A673 (cell line): Measurements from ENCODE around the gene ADGRB2. TPM values are rescaled to one million over a fixed set of nuclear protein-coding genes. Genes with fewer than 3 reads are reported as not detected.

Experiments
- BruUV-seq: library from RNA; stranded (reverse); fragments of 400-500 nt; replicated peaks from 2 replicates; lab custom pipeline; 2021; lab: Mats Ljungman, UMichigan
- CTCF ChIA-PET: fragments of 300-600 bp; sonication (Branson Sonifier 250); formaldehyde crosslinking; loops from one replicate; lab custom pipeline; 2022; ENCODE audit warnings: antibody characterized with exemption; lab: Charles Lee
- POLR2A ChIA-PET: fragments of 300-600 bp; sonication (Branson Sonifier 250); formaldehyde crosslinking; loops from one replicate; lab custom pipeline; 2022; ENCODE audit warnings: antibody characterized with exemption; ENCODE audit not compliant: low non-redundant PET; lab: Charles Lee
- DNase-seq: peaks from one replicate; pipeline ENCODE4 v3.0.0-alpha.2; 2015; ENCODE audit warnings: low spot score
- H3K27ac ChIP-seq: fragments of 200-600 bp; sonication (generic); 2 replicates; pipeline ENCODE4 v1.5.1; 2016; ENCODE audit warnings: mixed run types, low read depth, mild to moderate bottlenecking, mixed read lengths, antibody characterized with exemption, low read length; ENCODE audit not compliant: poor library complexity, severe bottlenecking
- H3K27me3 ChIP-seq: fragments of 200-600 bp; sonication (generic); replicated peaks from 2 replicates; pipeline ENCODE4 v1.6.1; 2017; ENCODE audit warnings: mixed run types, low read depth, mild to moderate bottlenecking, mixed read lengths, antibody characterized with exemption, low read length; ENCODE audit not compliant: insufficient read depth, poor library complexity
- H3K36me3 ChIP-seq: fragments of 200-600 bp; sonication (generic); 2 replicates; pipeline ENCODE4 v1.6.1; 2016; ENCODE audit warnings: mixed run types, mild to moderate bottlenecking, mixed read lengths, antibody characterized with exemption, low read length; ENCODE audit not compliant: insufficient read depth, poor library complexity, severe bottlenecking
- H3K4me1 ChIP-seq: fragments of 200-600 bp; sonication (generic); 2 replicates; pipeline ENCODE4 v1.6.1; 2017; ENCODE audit warnings: mixed run types, mild to moderate bottlenecking, mixed read lengths, antibody characterized with exemption, low read length; ENCODE audit not compliant: insufficient read depth, poor library complexity, severe bottlenecking
- H3K4me3 ChIP-seq: fragments of 200-600 bp; sonication (generic); 2 replicates; pipeline ENCODE4 v1.5.1; 2016; ENCODE audit warnings: low read depth, mixed run types, mild to moderate bottlenecking, mixed read lengths, low read length; ENCODE audit not compliant: poor library complexity, severe bottlenecking
- H3K9me3 ChIP-seq: fragments of 200-600 bp; sonication (generic); 2 replicates; pipeline ENCODE4 v1.6.1; 2016; ENCODE audit warnings: mixed run types, low read depth, mild to moderate bottlenecking, mixed read lengths, antibody characterized with exemption, low read length; ENCODE audit not compliant: poor library complexity, severe bottlenecking
- CTCF ChIP-seq: fragments of 300-800, 200-600 bp; sonication (generic); conservative IDR thresholded peaks from 2 replicates; pipeline ENCODE4 v1.5.1; 2017; ENCODE audit warnings: low read depth, mild to moderate bottlenecking, antibody characterized with exemption, low read length, moderate library complexity, mixed read lengths
- EZH2 ChIP-seq: fragments of 200-600 bp; sonication (generic); IDR thresholded peaks from 2 replicates; pipeline ENCODE4 v1.6.1; 2017; ENCODE audit warnings: borderline replicate concordance, low read depth, mild to moderate bottlenecking, mixed read lengths, antibody characterized with exemption, low read length; ENCODE audit not compliant: poor library complexity, severe bottlenecking
- intact Hi-C: fragments of 100-400 bp; cut with micrococcal nuclease; formaldehyde crosslinking; loops from one replicate; pipeline ENCODE4 v1.10.0; 2022; ENCODE audit not compliant: unreplicated experiment
- total RNA-seq: library from RNA; stranded (reverse); gene quantifications from 2 replicates; pipeline ENCODE4 v1.2.3, GENCODE V29; 2021

Gene ADGRB2
- total RNA-seq, 1 experiment from 2014 or later, result 5.9 TPM

- H3K4me3 ChIP-seq, result no peak overlapping the region
- no peaks in the 10 kb centered on the region for H3K9me3 ChIP-seq
- H3K36me3 ChIP-seq, result no peaks in the 10 kb centered on the region
- H3K27ac ChIP-seq, result no peak overlapping the region
- POLR2A ChIA-PET, result interaction anchor here (0.6 kb wide), 1 partner anchor 536 kb away, joined by 3 read pairs; no protein-coding TSS in a partner anchor
- intact Hi-C loops, result no loop called here
- no peaks in the 10 kb centered on the region for H3K27me3 ChIP-seq
- TF ChIP-seq EZH2, result no peak
- no peak for TF ChIP-seq CTCF
- no peaks in the 10 kb centered on the region for H3K4me1 ChIP-seq
- BruUV-seq, result no TSS peak
- CTCF ChIA-PET, result interaction anchor here (1.7 kb wide), 1 partner anchor 66 kb away, joined by 5 read pairs; no protein-coding TSS in a partner anchor
- no peak for DNase-seq
Measured at GRCh38 chr1:31679676-31680230, 84.4 kb downstream of the ADGRB2 start.

- intact Hi-C loops, result no loop called here
Measured at GRCh38 chr1:31679091-31679490, 85.0 kb downstream of the ADGRB2 start.

GRCh38 chr1:31678681-31679080 is 85.5 kb downstream of the ADGRB2 start:
- TF ChIP-seq CTCF, result no peak
- TF ChIP-seq EZH2, result no peak
- Histone ChIP-seq H3K9me3 (no peaks in the 10 kb centered on the region), H3K4me1 (no peaks in the 10 kb centered on the region), H3K27me3 (no peaks in the 10 kb centered on the region), H3K36me3 (no peaks in the 10 kb centered on the region), H3K4me3 (no peak overlapping the region), H3K27ac (no peak overlapping the region)
- ChIA-PET POLR2A (no interaction called here), CTCF (interaction anchor here (1.7 kb wide), 1 partner anchor 67 kb away, joined by 5 read pairs; no protein-coding TSS in a partner anchor)
- intact Hi-C loops, result no loop called here
- no peak for DNase-seq
- BruUV-seq, result no TSS peak

More at GRCh38 chr1:31679091-31679490, 85.0 kb downstream of the ADGRB2 start:
- H3K4me3 ChIP-seq, result no peak overlapping the region
- DNase-seq, result no peak
- H3K36me3 ChIP-seq, result no peaks in the 10 kb centered on the region
- no peaks in the 10 kb centered on the region for H3K27me3 ChIP-seq
- BruUV-seq, result no TSS peak
- ChIA-PET CTCF (interaction anchor here (1.7 kb wide), 1 partner anchor 66 kb away, joined by 5 read pairs; no protein-coding TSS in a partner anchor), POLR2A (no interaction called here)
- H3K4me1 ChIP-seq, result no peaks in the 10 kb centered on the region
- TF ChIP-seq CTCF, result no peak
- no peak for TF ChIP-seq EZH2
- no peaks in the 10 kb centered on the region for H3K9me3 ChIP-seq
- no peak overlapping the region for H3K27ac ChIP-seq
